PC-9 (cell line): ENCODE data around the gene NRIP1.

Source experiments
- CTCF ChIP-seq: fragments of 200-600 bp; sonication (generic); conservative IDR thresholded peaks from 2 replicates; pipeline ENCODE4 v1.6.1; 2017; ENCODE audit warnings: mixed run types, antibody characterized with exemption, mild to moderate bottlenecking, moderate library complexity
- EZH2 ChIP-seq: fragments of 200-600 bp; sonication (generic); IDR thresholded peaks from 2 replicates; pipeline ENCODE4 v1.8.0; 2017; ENCODE audit warnings: antibody characterized with exemption, low read depth

GRCh38 chr21:15076730-15077129, 11.9 kb upstream of the NRIP1 start:
- TF ChIP-seq CTCF, result no peak
- no peak for TF ChIP-seq EZH2
